HG02938 (cell line): ENCODE measurements around the gene MYOM3.

Experiments used
- ATAC-seq: cut with Tn5 transposase; IDR thresholded peaks from one replicate; pipeline ENCODE4 v1.9.1; 2021; ENCODE audit warnings: mild to moderate bottlenecking, moderate library complexity; ENCODE audit not compliant: unreplicated experiment

Gene MYOM3

DNA sequence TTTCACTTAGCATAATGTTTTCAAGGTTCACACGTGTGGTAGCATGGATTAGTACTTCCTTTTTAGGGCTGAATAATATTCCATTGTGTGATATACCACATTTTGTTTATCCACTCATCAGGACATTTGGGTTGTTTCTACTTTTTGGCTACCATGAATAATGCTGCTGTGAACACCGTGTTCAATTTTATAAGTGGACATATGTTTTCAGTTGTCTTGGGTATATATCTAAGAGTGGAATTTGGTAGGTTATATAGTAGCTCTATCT lies 27.2 kb upstream of the MYOM3 start:
- ATAC-seq: no peak

- no peak for ATAC-seq
These were observed 26.7 kb upstream of the MYOM3 start for GRCh38 chr1:24138476-24139221.

GRCh38 chr1:24136956-24137539 lies 25.1 kb upstream of the MYOM3 start:
- no peak for ATAC-seq

DNA sequence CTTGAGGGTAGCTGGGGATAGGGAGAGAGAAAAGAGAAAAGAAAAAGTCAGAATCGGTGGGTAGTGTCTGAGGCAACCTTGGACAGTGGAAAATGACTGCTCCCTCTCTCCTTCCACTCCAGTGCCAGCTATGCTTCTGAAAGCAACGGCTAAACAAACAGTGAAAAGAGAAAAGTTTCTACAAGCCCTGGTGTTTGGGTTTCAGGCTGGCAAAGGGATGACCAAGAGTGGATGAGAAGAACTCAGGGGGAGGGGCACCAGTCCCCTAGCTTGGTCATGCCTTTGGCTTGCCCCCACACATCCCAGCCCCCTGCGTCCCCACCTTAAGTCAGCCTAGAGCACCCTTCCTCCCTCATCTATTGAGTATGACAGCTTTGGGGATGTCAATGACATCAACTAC lies 22.4 kb upstream of the MYOM3 start:
- no peak for ATAC-seq

DNA sequence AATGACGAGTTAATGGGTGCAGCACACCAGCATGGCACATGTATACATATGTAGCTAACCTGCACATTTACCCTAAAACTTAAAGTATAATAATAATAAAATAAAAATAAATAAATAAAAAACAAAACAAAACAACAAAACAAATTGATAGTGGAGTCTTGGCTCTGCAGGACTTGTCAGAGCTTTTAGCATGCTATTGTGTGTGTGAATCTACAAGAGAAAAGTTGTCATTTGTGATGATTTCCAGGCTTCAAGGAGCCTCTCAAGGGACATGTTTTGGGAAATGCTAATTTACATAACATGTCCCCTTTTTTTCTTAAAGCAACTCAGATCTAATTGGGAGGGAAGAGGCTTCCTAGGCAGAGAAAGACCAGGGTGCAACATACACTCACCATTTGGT lies 21.9 kb upstream of the MYOM3 start:
- ATAC-seq: no peak

- ATAC-seq: no peak
These were observed 18.4 kb upstream of the MYOM3 start for GRCh38 chr1:24130385-24130784.

DNA sequence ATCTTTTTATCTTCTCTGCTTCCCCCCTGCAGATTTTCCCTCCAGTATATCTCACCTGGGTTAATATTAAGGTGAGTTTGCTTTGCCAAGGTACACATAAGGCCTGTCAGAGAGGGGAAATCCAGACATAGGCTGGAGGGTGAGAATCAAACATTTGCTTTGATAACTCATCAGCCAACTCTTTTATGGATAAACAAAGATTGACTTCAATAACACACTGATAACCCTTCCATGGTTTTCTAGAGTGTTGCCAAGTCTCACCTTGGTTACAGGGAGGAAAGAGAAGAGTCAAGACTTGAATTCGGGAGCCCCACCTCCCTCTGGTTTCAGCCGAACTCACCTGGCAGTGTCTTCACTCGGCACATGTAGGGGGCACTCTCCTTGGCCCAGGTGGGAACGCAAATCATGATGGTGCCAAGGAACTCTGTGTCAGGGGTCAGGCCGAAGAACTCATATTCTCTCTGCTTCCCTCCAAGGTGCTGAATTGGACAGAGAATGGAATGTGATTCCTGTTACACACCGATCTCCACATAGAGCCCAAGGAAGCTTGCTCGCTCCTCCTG lies 15.9 kb upstream of the MYOM3 start:
- no peak for ATAC-seq

- ATAC-seq: no peak
These were observed 15.3 kb upstream of the MYOM3 start for GRCh38 chr1:24127134-24127800.

- no peak for ATAC-seq
These were observed 14.7 kb upstream of the MYOM3 start for GRCh38 chr1:24126672-24127023.

DNA sequence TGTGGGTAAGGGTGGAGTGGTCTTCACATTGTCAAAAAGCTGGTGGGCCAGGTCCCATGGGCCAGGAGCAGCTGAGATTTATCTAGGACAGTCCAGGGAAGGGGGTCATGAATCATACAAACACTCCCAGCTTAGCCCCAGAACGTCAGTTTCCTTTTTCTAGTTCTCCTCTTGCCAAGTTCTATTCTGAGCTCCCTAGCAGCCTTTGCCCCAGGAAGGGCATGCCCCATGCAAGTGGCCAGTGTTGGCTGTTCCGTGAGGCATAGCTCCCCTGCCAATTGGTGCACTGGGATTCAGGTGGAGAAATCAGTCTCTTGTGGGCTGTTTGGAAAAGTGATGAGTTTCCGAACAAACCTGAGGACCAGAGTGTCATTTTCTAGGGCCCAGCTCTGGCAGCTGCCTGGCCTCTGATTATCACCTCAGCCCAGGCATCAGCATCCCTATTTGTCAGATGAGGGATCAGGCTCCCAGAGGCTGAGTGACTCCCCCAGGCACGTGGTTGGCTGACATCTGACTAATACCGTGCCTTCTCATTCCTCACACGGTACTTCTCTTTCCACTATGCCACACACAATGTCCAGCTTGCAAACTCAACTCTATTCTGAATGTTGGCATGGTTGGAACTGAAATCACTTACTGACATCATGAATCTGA lies 14.2 kb upstream of the MYOM3 start:
- ATAC-seq: no peak

GRCh38 chr1:24125456-24125855 lies 13.5 kb upstream of the MYOM3 start:
- ATAC-seq: no peak

- ATAC-seq: no peak
These were observed 13.0 kb upstream of the MYOM3 start for GRCh38 chr1:24124980-24125379.

GRCh38 chr1:24123611-24124010 lies 11.7 kb upstream of the MYOM3 start:
- ATAC-seq: no peak

- ATAC-seq: no peak
These were observed 10.8 kb upstream of the MYOM3 start for GRCh38 chr1:24122776-24123175.

- no peak for ATAC-seq
These were observed 9.5 kb upstream of the MYOM3 start for GRCh38 chr1:24121406-24121805.

DNA sequence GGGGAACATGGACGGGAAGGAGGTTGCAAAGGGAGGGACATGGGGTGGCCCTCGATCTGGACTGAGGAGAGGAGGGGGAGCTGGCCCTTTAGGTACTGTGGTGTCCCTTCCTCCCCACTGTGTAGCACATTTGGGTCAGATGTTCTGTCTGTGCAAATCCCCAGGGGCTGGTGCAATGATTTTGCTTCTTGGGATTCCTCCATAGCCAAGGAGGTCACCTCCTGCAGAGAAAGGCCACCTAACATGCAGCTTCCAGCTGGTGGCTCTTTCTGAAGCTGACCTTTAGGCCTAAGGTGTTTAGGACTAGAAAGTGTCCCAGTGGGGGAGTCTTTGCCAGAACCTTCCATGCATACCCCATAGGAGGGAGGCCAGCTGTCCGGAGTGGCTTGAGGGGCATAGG lies 9.0 kb upstream of the MYOM3 start:
- ATAC-seq: no peak

- no peak for ATAC-seq
These were observed 8.2 kb upstream of the MYOM3 start for GRCh38 chr1:24119859-24120756.

DNA sequence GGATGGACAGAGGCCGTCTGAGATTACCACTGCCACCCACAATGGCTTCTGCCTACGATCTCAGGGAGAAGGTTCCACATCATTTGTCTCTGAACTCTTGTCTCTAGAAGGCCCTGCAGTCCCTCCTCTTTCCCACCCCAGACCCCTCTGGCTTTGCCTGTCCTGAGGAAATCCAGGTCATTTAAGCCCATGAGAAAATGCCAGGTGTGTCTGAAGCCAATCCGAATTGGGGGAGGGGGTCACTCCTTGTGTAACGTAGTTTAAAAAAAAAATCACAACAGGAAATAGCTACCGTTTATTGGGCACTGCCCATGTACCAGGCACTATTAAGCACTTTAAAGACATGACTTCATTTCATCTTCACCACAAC lies 7.5 kb upstream of the MYOM3 start:
- no peak for ATAC-seq

DNA sequence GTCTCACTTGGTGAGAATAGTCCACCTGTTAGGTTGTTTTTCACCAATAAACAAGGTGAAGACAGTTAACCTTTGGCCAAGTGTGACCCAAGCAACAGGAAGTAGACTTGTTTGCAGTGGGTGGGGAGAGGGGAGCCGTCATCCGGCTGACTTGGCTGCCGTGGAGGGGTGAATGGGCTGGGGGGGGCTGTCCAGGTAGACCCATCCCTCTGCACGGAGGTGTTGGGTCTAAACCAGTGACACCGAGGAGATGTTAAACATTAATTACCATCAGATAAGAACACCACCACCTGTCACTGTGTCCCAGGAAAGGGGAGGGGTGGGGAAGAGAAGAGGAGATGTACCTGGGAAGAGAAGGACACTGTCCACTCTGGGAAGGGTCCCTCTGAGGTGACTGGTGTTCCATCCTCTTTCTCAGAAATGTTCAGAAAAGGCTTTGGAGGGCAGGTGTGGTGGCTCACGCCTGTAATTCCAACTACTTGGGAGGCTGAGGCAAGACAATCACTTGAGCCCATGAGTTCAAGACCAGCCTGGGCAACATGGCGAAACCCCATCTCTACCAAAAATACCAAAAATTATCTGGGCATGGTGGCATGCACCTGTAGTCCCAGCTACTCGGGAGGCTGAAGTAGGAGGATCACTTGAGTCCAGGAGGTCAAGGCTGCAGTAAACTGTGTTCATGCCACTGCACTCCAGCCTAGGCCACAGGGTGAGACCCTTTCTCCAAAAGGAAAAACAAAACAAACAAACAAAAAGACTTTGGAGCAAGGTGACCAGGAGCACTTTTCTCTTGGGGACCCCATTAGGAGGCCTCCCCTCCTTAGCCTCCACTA lies 6.7 kb upstream of the MYOM3 start:
- no peak for ATAC-seq
